Lung (tissue), 12 donors: Measurements from ENCODE around the gene MBL2. TPM values are rescaled to one million over a fixed set of nuclear protein-coding genes. Genes with fewer than 3 reads are reported as not detected.

Experiments
- ATAC-seq: fragments of 200-7000 bp; cut with Tn5 transposase; one replicate; pipeline ENCODE4 v1.9.1; 2020; ENCODE audit warnings: moderate number of reproducible peaks; ENCODE audit not compliant: insufficient read depth, low FRiP score
- DNase-seq, 3 donors: peaks; one replicate each; pipeline ENCODE4 v3.0.0-alpha.2; 2013 to 2017
- H3K27ac ChIP-seq, 2 donors: one replicate each; pipeline ENCODE4 v1.5.1; 2013; ENCODE audit warnings: mild to moderate bottlenecking in 2 of 2, moderate library complexity in 2 of 2, control low read depth in 1 of 2, inconsistent platforms in 1 of 2, low read depth in 1 of 2, low read length in 1 of 2
- H3K27me3 ChIP-seq, 3 donors: one replicate each; pipeline ENCODE4 v1.5.1; 2013; ENCODE audit warnings: low read length in 2 of 3; ENCODE audit not compliant: control insufficient read depth in 3 of 3, insufficient read depth in 3 of 3
- H3K36me3 ChIP-seq, 4 donors: one replicate each; pipeline ENCODE4 v1.5.1; 2013; ENCODE audit warnings: low read length in 4 of 4, mild to moderate bottlenecking in 1 of 4, moderate library complexity in 1 of 4; ENCODE audit not compliant: control insufficient read depth in 4 of 4, insufficient read depth in 4 of 4
- H3K4me1 ChIP-seq, 5 donors: one replicate each; pipeline ENCODE4 v1.5.1; 2013; ENCODE audit warnings: low read length in 5 of 5, mild to moderate bottlenecking in 2 of 5, moderate library complexity in 1 of 5; ENCODE audit not compliant: control insufficient read depth in 5 of 5, insufficient read depth in 5 of 5
- H3K4me3 ChIP-seq: one replicate; pipeline ENCODE4 v1.5.1; 2013; ENCODE audit warnings: mild to moderate bottlenecking, control low read depth, moderate library complexity
- H3K9ac ChIP-seq, 2 donors: one replicate each; pipeline ENCODE4 v1.5.1; 2013; ENCODE audit warnings: low read length in 2 of 2, control low read depth in 1 of 2; ENCODE audit not compliant: insufficient read depth in 1 of 2
- H3K9me3 ChIP-seq, 4 donors: one replicate each; pipeline ENCODE4 v1.5.1; 2013; ENCODE audit warnings: low read length in 3 of 4, mild to moderate bottlenecking in 1 of 4, moderate library complexity in 1 of 4; ENCODE audit not compliant: control insufficient read depth in 4 of 4, insufficient read depth in 3 of 4
- CTCF ChIP-seq: IDR thresholded peaks from 2 replicates; pipeline ENCODE4 v1.5.1; 2012; ENCODE audit warnings: mild to moderate bottlenecking; ENCODE audit errors: control extremely low read depth, extremely low read depth
- WGBS, 2 donors: extraction: QIAGEN DNeasy Blood & Tissue Kit; methylation state at CpG; one replicate each; pipeline ENCODE4 v1.1.7; 2013; 5-methylcytosine and 5-hydroxymethylcytosine counted together
- polyA plus RNA-seq, 2 donors: library from polyadenylated mRNA; stranded (reverse); fragments of 200-250 nt; gene quantifications; one replicate each; pipeline ENCODE4 v1.2.1, GENCODE V29; 2013
- total RNA-seq, 2 donors: library from RNA; depleted of rRNA in 1 of 2; stranded (reverse); fragments of >200 nt in 1 of 2; gene quantifications; one replicate each; pipeline ENCODE4 v1.2.1, GENCODE V29; 2014 to 2021
- donor health status: control.
- donor health status: control.
- donor health status: Bipolar disorder and iron deficiency.
- donor health status: healthy.
- donor health status: DM: yes; HTN: yes; CAD: no.

Gene MBL2
- total and polyA plus RNA-seq, 4 donors: 0.06 TPM; not detected in 3

- no peaks in the 10 kb centered on the region for H3K36me3 ChIP-seq
- no peak overlapping the region for H3K9ac ChIP-seq
- no peaks in the 10 kb centered on the region for H3K4me1 ChIP-seq
- H3K4me3 ChIP-seq: no peak overlapping the region
- no peak for TF ChIP-seq CTCF
- no peak overlapping the region for H3K27ac ChIP-seq
- DNase-seq: no peak
- no peaks in the 10 kb centered on the region for H3K9me3 ChIP-seq
- ATAC-seq: no peak
- H3K27me3 ChIP-seq: no peaks in the 10 kb centered on the region
- WGBS, 2 donors: 76 to 83% methylated on average over 25 of the region's 25 CpGs
Measured at GRCh38 chr10:52805414-52806285, 33.1 kb upstream of the MBL2 start.

GRCh38 chr10:52801947-52802346 lies 29.4 kb upstream of the MBL2 start:
- no peak for DNase-seq
- no peak overlapping the region for H3K27ac ChIP-seq
- H3K36me3 ChIP-seq: no peaks in the 10 kb centered on the region
- no peaks in the 10 kb centered on the region for H3K9me3 ChIP-seq
- no peak overlapping the region for H3K4me3 ChIP-seq
- WGBS, 2 donors: 33 to 80% methylated on average over 1 of the region's 1 CpG
- no peak for TF ChIP-seq CTCF
- no peaks in the 10 kb centered on the region for H3K27me3 ChIP-seq
- ATAC-seq: no peak
- no peaks in the 10 kb centered on the region for H3K4me1 ChIP-seq
- no peak overlapping the region for H3K9ac ChIP-seq

- no peak for TF ChIP-seq CTCF
- DNase-seq (no peak), ATAC-seq (no peak)
- no peak overlapping the region for H3K27ac ChIP-seq
- H3K4me1 ChIP-seq: no peaks in the 10 kb centered on the region
- H3K4me3 ChIP-seq: no peak overlapping the region
- no peaks in the 10 kb centered on the region for H3K27me3 ChIP-seq
- 95 to 96% methylated on average over 5 of the region's 5 CpGs for WGBS, 2 donors
- no peaks in the 10 kb centered on the region for H3K36me3 ChIP-seq
- H3K9ac ChIP-seq: no peak overlapping the region
- H3K9me3 ChIP-seq: no peaks in the 10 kb centered on the region
Measured at GRCh38 chr10:52786098-52786497, 13.5 kb upstream of the MBL2 start.
